Measurements from ENCODE around the gene PLOD1. TPM values are rescaled to one million over a fixed set of nuclear protein-coding genes. Genes with fewer than 3 reads are reported as not detected.
A peak's percentile ranks its signal among the peaks of the same experiment; 100 is the strongest.

Gene PLOD1
- total and polyA plus RNA-seq, 2 donors: 93.9 to 97.5 TPM

- 95% methylated on average over 3 of the region's 3 CpGs for WGBS
- Histone ChIP-seq H3K4me3 (ENCODE audit: low read depth, low read length) (no peak overlapping the region), H3K36me3 (ENCODE audit: insufficient read depth) (peaks cover 5% of the 10 kb centered on the region), H3K27ac (ENCODE audit: low read depth) (no peak overlapping the region), H3K4me1 (ENCODE audit: insufficient read depth) (no peaks in the 10 kb centered on the region)
- no peak for DNase-seq (ENCODE audit: extremely low spot score)
These were observed 81.7 kb downstream of the PLOD1 start for GRCh38 chr1:12016182-12016581.

GRCh38 chr1:12019858-12020509 is 85.5 kb downstream of the PLOD1 start:
- no peaks in the 10 kb centered on the region for H3K36me3 ChIP-seq (ENCODE audit: insufficient read depth)
- no peak overlapping the region for H3K27ac ChIP-seq (ENCODE audit: low read depth)
- no peaks in the 10 kb centered on the region for H3K4me1 ChIP-seq (ENCODE audit: insufficient read depth)
- H3K4me3 ChIP-seq (ENCODE audit: low read depth, low read length): peak overlapping the region; percentile 78
- WGBS: 11% methylated on average over 12 of the region's 12 CpGs
- DNase-seq (ENCODE audit: extremely low spot score): no peak

DNA sequence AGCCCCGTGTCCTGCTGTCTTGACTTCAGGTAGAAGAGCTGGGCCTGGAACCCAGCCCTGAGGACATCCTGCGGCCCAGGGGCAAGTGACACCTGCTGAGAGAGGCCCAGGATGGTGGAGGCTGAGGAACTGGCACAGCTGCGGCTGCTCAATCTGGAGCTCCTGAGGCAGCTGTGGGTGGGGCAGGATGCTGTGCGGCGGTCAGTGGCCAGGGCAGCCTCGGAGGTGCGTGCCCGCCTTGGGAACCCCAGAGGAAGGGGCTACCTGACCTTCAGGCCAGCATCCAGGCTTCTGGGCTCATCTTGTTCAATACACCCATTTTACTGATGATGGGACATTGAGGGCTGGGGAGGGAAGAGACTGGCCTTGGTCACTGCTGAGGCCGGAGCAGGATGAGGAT is 87.1 kb downstream of the PLOD1 start:
- H3K36me3 ChIP-seq (ENCODE audit: insufficient read depth): no peaks in the 10 kb centered on the region

DNA sequence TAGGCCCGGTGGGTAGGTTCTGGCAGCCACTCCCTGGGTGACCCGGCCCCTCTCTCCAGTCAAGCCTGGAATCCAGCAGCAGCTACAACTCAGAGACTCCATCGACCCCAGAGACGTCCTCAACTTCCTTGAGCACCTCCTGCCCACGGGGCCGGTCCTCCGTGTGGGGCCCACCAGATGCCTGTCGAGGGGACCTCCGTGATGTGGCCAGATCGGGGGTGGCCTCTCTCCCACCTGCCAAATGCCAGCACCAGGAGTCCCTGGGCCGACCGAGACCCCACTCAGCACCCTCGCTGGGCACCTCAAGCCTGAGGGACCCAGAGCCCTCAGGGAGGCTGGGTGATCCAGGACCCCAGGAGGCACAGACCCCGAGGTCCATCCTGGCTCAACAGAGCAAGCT is 87.5 kb downstream of the PLOD1 start:
- Histone ChIP-seq H3K4me3 (ENCODE audit: low read depth, low read length) (no peak overlapping the region), H3K27ac (ENCODE audit: low read depth) (no peak overlapping the region), H3K36me3 (ENCODE audit: insufficient read depth) (no peaks in the 10 kb centered on the region), H3K4me1 (ENCODE audit: insufficient read depth) (no peaks in the 10 kb centered on the region)
- WGBS: 93% methylated on average over 14 of the region's 14 CpGs
- DNase-seq (ENCODE audit: extremely low spot score): no peak

More for the DNA sequence above, 87.1 kb downstream of the PLOD1 start:
- WGBS: 92% methylated on average over 9 of the region's 9 CpGs
- H3K27ac ChIP-seq (ENCODE audit: low read depth): no peak overlapping the region
- H3K4me1 ChIP-seq (ENCODE audit: insufficient read depth): no peaks in the 10 kb centered on the region
- DNase-seq (ENCODE audit: extremely low spot score): no peak
- no peak overlapping the region for H3K4me3 ChIP-seq (ENCODE audit: low read depth, low read length)

Small RNA genes lying within 50 kb of the gene (small RNA-seq; reads per million reads assigned to genes)
- gene AL096840.1 (not detected), gene RF00019 (not detected), gene RNU5E-4P (3.9 reads per million, percentile 91 among the genes with 10 or more reads in this experiment)

Other genes with a start within 250 kb of the PLOD1 start
- gene DRAXIN, start 243.0 kb upstream of the PLOD1 start, total RNA-seq: 0.21 TPM
- 0.01 TPM for gene DRAXIN, start 243.0 kb upstream of the PLOD1 start, polyA plus RNA-seq
- gene AGTRAP, start 198.6 kb upstream of the PLOD1 start, total RNA-seq: 21.4 TPM
- gene AGTRAP, start 198.6 kb upstream of the PLOD1 start, polyA plus RNA-seq: 81.8 TPM
- 0.42 TPM for gene C1orf167, start 172.5 kb upstream of the PLOD1 start, total RNA-seq
- gene C1orf167, start 172.5 kb upstream of the PLOD1 start, polyA plus RNA-seq: 3.2 TPM
- gene MTHFR, start 128.8 kb upstream of the PLOD1 start, total RNA-seq: 26.9 TPM
- gene MTHFR, start 128.8 kb upstream of the PLOD1 start, polyA plus RNA-seq: 20.1 TPM
- 9.9 TPM for gene CLCN6, start 128.5 kb upstream of the PLOD1 start, total RNA-seq
- 13.7 TPM for gene CLCN6, start 128.5 kb upstream of the PLOD1 start, polyA plus RNA-seq
- gene NPPA, start 86.9 kb upstream of the PLOD1 start, total RNA-seq: not detected
- gene NPPA, start 86.9 kb upstream of the PLOD1 start, polyA plus RNA-seq: 1.0 TPM
- gene NPPB, start 75.8 kb upstream of the PLOD1 start, total RNA-seq: not detected
- gene NPPB, start 75.8 kb upstream of the PLOD1 start, polyA plus RNA-seq: not detected
- 19.1 TPM for gene KIAA2013, start 8.3 kb upstream of the PLOD1 start, total RNA-seq
- gene KIAA2013, start 8.3 kb upstream of the PLOD1 start, polyA plus RNA-seq: 71.5 TPM
- gene MFN2, start 45.7 kb downstream of the PLOD1 start, total RNA-seq: 26.6 TPM
- 88.6 TPM for gene MFN2, start 45.7 kb downstream of the PLOD1 start, polyA plus RNA-seq
- 14.4 TPM for gene MIIP, start 84.8 kb downstream of the PLOD1 start, total RNA-seq
- 24.9 TPM for gene MIIP, start 84.8 kb downstream of the PLOD1 start, polyA plus RNA-seq
- gene TNFRSF8, start 128.6 kb downstream of the PLOD1 start, total RNA-seq: 0.26 TPM
- 1.5 TPM for gene TNFRSF8, start 128.6 kb downstream of the PLOD1 start, polyA plus RNA-seq
- gene TNFRSF1B, start 232.3 kb downstream of the PLOD1 start, total RNA-seq: 11.7 TPM
- 30.8 TPM for gene TNFRSF1B, start 232.3 kb downstream of the PLOD1 start, polyA plus RNA-seq

Measured in urinary bladder (tissue), 4 donors.